GM19351 (cell line): ENCODE measurements around the gene SMARCD3.

Experiments
- ATAC-seq: cut with Tn5 transposase; IDR thresholded peaks from one replicate; pipeline ENCODE4 v1.9.1; 2021; ENCODE audit warnings: mild to moderate bottlenecking, moderate library complexity; ENCODE audit not compliant: unreplicated experiment

The SMARCD3 gene

DNA sequence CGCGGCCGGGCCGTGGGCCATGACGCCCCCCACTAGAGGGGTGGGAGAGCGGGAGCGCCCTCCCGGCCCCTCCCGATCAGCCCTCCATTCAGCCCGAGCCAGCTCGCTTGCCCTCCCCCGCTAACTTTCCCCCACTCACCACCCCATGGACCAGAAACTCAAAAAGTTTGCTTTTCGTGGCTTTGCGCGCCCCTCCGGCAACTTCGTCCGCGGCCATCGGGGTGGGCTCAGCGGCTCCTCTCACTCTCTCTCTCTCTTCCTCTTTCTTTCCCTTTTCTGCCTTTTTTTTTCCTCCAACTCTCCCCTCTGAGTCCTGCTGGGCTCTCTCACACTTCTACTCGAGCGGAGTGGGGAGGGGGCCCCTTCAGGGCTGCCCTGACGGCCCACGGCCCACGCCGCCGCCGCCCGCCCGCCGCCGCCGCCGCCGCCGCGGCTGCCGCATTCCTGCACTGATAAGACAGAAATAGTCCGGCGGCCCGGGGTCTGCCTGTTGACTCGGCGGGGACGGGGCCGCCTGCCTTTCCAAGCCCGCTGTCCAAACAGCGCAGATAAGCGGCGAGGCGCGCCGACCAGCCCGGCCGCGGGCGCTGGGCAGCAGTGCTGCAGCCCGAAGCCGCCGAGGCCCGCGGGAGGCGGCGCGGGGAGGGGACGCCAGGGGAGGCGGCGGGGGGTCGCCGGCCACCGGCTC, at the start of gene SMARCD3:
TSS of gene SMARCD3 (minus strand) at position 349 of the 688 bp plus-strand sequence. CDS start at position 217, 132 bp downstream.
- no peak for ATAC-seq

- no peak for ATAC-seq
Observed at GRCh38 chr7:151296202-151296992, 47.9 kb upstream of the SMARCD3 start.

DNA sequence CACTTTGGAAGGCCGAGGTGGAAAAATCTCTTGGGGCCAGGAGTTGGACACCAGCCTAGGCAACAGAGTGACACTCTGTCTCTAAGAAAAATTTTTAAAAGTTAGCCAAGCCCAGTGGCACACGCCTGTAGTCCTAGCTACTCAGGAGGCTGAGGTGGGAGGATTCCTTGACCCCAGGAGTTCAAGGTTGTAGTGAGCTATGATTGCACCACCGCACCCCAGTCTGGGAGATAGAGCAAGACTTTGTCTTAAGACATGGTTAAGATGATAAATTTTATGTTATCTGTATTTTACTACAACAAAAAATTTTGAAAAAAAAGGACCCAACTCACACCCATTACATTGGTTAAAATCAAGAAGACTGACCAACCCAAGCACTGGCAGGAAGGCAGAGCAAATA, 44.4 kb upstream of the SMARCD3 start:
- no peak for ATAC-seq

- ATAC-seq, result no peak
Observed at GRCh38 chr7:151291206-151291605, 42.7 kb upstream of the SMARCD3 start.

DNA sequence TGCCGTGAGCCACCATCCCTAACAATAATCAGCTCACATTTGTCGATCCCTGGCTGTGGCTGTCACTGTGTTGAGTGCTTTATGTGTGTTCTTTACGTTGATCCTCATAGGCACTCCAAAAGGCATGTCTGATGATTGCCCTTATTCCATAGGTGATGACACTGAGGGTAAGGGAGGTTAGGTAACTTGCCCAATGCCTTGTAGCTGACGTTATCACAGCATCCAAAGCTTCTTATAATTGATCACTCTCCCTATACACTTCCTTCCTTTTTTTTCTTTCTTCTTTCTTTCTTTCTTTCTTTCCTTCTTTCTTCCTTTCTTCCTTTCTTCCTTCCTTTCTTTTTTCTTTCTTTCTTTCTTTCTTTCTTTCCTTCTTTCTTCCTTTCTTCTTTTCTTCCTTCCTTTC, 41.9 kb upstream of the SMARCD3 start:
- no peak for ATAC-seq

- ATAC-seq, result no peak
Observed at GRCh38 chr7:151289891-151290290, 41.4 kb upstream of the SMARCD3 start.

- ATAC-seq, result no peak
Observed at GRCh38 chr7:151286148-151286547, 37.7 kb upstream of the SMARCD3 start.

- ATAC-seq, result no peak
Observed at GRCh38 chr7:151283302-151283701, 34.8 kb upstream of the SMARCD3 start.

DNA sequence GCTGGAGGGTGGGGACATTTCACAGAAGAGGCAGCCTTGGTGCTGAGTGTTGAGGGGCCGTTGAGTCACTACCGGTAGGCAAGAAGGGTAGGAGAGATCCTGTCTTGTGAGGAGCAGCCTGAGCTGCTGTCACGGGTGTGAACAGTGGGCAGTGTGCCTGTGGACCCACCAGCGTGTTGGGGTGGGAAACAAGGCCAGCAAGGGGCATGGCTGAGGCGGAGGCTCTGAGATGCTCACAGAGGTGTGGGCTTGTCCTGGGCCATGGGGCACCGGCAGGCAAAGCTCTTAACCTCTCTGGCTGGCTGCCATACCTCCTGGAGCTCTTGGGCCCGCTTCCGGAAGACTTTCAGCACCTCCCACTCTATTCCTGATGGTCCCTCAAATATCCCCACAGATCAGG, 33.6 kb upstream of the SMARCD3 start:
- no peak for ATAC-seq

DNA sequence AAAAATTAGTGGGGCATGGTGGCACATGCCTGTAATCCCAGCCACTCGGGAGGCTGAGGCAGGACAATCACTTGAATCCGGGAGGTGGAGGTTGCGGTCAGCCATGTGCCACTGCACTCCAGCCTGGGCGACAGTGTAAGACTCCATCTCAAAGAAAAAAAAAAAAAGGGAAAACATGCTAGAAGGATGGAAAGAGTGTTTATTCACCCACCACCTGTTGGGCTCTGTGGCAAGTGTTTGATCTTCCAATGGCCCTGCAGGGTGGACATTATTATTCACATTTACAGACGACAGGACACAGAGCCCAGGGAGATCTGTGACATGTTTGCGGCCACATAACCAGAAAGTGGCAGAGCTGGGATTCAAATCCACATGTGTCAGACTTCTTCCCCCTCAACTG, 33.2 kb upstream of the SMARCD3 start:
- ATAC-seq, result no peak

- ATAC-seq, result no peak
Observed at GRCh38 chr7:151280388-151281019, 32.0 kb upstream of the SMARCD3 start.

DNA sequence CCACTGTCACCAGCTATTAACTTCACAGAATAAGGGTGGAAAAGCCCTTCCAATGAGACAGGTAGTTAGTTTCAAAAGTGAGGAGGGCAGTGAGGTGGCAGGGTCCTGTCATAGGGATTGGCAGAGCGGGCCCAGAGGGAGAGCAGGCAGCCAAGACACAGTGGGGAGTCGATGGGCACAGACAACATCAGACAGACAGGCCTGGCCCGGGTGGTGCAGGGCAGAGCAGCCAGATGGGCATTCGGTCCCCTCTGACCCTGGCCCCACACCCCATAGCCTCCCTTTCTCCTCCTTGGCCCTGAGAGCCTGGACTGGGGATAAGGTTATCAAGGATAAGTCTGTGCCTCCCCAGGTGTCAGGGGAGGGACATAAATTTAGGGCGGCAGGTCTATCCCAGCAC, 31.4 kb upstream of the SMARCD3 start:
- no peak for ATAC-seq

- ATAC-seq, result no peak
Observed at GRCh38 chr7:151278949-151279348, 30.5 kb upstream of the SMARCD3 start.

GRCh38 chr7:151277631-151278030, 29.1 kb upstream of the SMARCD3 start:
- no peak for ATAC-seq

GRCh38 chr7:151276666-151277590, 28.4 kb upstream of the SMARCD3 start:
- peak; percentile 67 for ATAC-seq

DNA sequence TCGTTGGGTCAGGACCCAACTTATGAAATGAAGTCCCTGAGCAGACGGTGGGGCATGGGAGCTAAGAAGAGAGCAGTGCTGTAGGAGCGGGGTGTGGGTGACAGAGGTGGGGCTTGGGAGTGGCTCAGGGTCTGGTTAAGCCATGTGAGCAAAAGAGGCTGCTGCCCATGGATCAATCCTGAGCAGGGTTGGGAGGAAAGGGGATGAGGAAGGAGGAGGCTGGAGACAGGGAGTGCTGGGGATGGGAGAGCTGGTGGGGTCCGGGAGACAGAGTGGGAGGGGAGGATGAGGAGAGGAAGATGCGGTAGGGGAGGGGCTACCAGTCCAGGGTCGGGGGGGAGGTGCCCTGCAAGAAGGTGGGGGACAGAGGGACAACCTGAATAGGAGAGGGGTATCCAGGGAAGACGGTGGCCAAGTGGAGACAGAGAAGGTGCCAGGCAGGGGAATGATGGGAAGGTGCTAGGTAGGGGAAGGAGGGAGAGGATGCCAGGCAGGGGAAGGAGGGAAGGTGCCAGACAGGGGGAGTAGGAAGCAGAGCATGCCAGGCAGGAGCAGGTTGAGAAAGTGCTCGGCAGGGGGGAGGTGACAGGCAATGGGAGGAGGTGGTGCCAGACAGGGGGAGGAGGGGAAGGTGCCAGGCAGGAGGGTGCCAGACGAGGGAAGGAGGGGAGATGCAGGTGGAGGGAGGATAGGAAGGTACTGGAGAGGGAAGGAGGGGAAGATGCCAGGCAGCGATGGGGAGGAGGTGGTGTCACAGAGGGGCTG, 27.5 kb upstream of the SMARCD3 start:
- ATAC-seq, result no peak

- no peak for ATAC-seq
Observed at GRCh38 chr7:151274936-151275812, 26.7 kb upstream of the SMARCD3 start.

DNA sequence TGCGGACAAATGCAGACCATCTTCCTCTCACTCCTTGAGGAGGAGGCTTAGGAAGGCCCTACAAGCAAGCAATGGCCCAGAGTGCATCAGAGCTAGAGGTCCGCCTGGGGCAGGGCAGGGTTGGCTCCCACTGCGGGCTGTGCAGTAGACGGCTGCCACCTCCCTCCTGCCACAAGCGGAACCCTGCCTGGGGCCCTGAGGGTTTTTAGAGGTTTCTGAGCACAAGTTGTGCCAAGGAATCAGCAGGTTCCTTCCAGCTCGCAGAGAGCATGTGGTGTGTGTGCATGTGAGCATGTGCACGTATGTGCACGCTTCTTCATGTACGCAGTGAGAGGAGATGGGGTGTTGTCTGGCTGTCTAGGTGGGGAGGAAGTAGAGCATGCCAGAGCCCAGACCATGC, 25.9 kb upstream of the SMARCD3 start:
- ATAC-seq, result no peak
